WTC11 (cell line): Measurements from ENCODE around the gene CAMTA1.

Experiments used
- CREB1 ChIP-seq: sonication (generic); formaldehyde crosslinking; IDR thresholded peaks from 2 replicates; pipeline ENCODE4 v1.8.0; 2023; ENCODE audit warnings: mild to moderate bottlenecking, missing genetic modification reagents
- ESRRA ChIP-seq: sonication (generic); formaldehyde crosslinking; IDR thresholded peaks from 2 replicates; pipeline ENCODE4 v1.8.1; 2022; ENCODE audit warnings: mild to moderate bottlenecking, missing genetic modification reagents, borderline replicate concordance
- FOXK1 ChIP-seq: sonication (generic); formaldehyde crosslinking; IDR thresholded peaks from 2 replicates; pipeline ENCODE4 v1.8.0; 2022; ENCODE audit warnings: mild to moderate bottlenecking, moderate library complexity, missing genetic modification reagents
- MYBL2 ChIP-seq: sonication (generic); formaldehyde crosslinking; IDR thresholded peaks from 2 replicates; pipeline ENCODE4 v1.8.1; 2023; ENCODE audit warnings: mild to moderate bottlenecking, moderate library complexity, missing genetic modification reagents
- NFE2L1 ChIP-seq: sonication (generic); formaldehyde crosslinking; IDR thresholded peaks from 2 replicates; pipeline ENCODE4 v1.8.1; 2023; ENCODE audit warnings: missing genetic modification reagents
- RELA ChIP-seq: sonication (generic); formaldehyde crosslinking; IDR thresholded peaks from 2 replicates; pipeline ENCODE4 v1.8.1; 2022; ENCODE audit warnings: missing genetic modification reagents, mild to moderate bottlenecking, borderline replicate concordance
- SP1 ChIP-seq: sonication (generic); formaldehyde crosslinking; conservative IDR thresholded peaks from 2 replicates; pipeline ENCODE4 v1.8.1; 2022; ENCODE audit warnings: missing genetic modification reagents
- ZBTB21 ChIP-seq: sonication (generic); formaldehyde crosslinking; IDR thresholded peaks from 2 replicates; pipeline ENCODE4 v1.8.1; 2023; ENCODE audit warnings: mild to moderate bottlenecking, missing genetic modification reagents, borderline replicate concordance
- ZNF121 ChIP-seq: sonication (generic); formaldehyde crosslinking; IDR thresholded peaks from 2 replicates; pipeline ENCODE4 v1.8.0; 2023; ENCODE audit warnings: missing genetic modification reagents
- ZNF138 ChIP-seq: sonication (generic); formaldehyde crosslinking; conservative IDR thresholded peaks from 2 replicates; pipeline ENCODE4 v1.8.1; 2022; ENCODE audit warnings: mild to moderate bottlenecking, moderate library complexity, missing genetic modification reagents
- TF ChIP-seq, protein P1 (sequence below): fragments of 200-600 bp; IDR thresholded peaks from 2 replicates; pipeline ENCODE4 v1.8.0; 2022; ENCODE audit warnings: antibody characterized with exemption
- TF ChIP-seq, protein P2 (sequence below): sonication (generic); formaldehyde crosslinking; IDR thresholded peaks from 2 replicates; pipeline ENCODE4 v1.8.0; 2023; ENCODE audit warnings: missing genetic modification reagents, mild to moderate bottlenecking, borderline replicate concordance
- TF ChIP-seq, protein P3 (sequence below): sonication (generic); formaldehyde crosslinking; IDR thresholded peaks from 2 replicates; pipeline ENCODE4 v1.8.1; 2022; ENCODE audit warnings: low read depth, missing genetic modification reagents, borderline replicate concordance
- TF ChIP-seq, protein P4 (sequence below): sonication (generic); formaldehyde crosslinking; IDR thresholded peaks from 2 replicates; pipeline ENCODE4 v1.8.1; 2023; ENCODE audit warnings: mild to moderate bottlenecking, missing genetic modification reagents, moderate library complexity

DNA sequence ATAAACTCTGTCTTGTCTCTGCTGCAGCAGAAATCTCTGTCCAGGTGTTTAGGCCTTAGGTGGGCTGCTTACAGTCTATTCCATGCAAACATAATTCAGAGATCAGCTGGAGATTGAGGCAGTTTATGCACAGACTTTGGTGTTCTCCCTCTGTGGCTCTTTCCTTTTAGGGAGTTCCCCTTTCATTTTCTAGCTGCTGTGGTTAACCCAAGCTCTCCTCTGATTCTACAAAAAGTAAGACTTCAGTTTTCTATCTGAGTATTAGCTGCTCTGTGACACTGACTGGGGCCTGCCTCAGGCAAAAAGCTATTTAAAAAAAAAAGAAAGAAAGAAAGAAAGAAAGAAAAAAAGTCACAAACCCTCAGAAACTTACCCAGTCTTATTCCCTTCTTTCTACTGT, 211.1 kb downstream of the CAMTA1 start:
- TF ChIP-seq, protein P1, sequence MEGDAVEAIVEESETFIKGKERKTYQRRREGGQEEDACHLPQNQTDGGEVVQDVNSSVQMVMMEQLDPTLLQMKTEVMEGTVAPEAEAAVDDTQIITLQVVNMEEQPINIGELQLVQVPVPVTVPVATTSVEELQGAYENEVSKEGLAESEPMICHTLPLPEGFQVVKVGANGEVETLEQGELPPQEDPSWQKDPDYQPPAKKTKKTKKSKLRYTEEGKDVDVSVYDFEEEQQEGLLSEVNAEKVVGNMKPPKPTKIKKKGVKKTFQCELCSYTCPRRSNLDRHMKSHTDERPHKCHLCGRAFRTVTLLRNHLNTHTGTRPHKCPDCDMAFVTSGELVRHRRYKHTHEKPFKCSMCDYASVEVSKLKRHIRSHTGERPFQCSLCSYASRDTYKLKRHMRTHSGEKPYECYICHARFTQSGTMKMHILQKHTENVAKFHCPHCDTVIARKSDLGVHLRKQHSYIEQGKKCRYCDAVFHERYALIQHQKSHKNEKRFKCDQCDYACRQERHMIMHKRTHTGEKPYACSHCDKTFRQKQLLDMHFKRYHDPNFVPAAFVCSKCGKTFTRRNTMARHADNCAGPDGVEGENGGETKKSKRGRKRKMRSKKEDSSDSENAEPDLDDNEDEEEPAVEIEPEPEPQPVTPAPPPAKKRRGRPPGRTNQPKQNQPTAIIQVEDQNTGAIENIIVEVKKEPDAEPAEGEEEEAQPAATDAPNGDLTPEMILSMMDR, result no peak
- TF ChIP-seq, protein P2, sequence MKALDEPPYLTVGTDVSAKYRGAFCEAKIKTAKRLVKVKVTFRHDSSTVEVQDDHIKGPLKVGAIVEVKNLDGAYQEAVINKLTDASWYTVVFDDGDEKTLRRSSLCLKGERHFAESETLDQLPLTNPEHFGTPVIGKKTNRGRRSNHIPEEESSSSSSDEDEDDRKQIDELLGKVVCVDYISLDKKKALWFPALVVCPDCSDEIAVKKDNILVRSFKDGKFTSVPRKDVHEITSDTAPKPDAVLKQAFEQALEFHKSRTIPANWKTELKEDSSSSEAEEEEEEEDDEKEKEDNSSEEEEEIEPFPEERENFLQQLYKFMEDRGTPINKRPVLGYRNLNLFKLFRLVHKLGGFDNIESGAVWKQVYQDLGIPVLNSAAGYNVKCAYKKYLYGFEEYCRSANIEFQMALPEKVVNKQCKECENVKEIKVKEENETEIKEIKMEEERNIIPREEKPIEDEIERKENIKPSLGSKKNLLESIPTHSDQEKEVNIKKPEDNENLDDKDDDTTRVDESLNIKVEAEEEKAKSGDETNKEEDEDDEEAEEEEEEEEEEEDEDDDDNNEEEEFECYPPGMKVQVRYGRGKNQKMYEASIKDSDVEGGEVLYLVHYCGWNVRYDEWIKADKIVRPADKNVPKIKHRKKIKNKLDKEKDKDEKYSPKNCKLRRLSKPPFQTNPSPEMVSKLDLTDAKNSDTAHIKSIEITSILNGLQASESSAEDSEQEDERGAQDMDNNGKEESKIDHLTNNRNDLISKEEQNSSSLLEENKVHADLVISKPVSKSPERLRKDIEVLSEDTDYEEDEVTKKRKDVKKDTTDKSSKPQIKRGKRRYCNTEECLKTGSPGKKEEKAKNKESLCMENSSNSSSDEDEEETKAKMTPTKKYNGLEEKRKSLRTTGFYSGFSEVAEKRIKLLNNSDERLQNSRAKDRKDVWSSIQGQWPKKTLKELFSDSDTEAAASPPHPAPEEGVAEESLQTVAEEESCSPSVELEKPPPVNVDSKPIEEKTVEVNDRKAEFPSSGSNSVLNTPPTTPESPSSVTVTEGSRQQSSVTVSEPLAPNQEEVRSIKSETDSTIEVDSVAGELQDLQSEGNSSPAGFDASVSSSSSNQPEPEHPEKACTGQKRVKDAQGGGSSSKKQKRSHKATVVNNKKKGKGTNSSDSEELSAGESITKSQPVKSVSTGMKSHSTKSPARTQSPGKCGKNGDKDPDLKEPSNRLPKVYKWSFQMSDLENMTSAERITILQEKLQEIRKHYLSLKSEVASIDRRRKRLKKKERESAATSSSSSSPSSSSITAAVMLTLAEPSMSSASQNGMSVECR, result no peak
- TF ChIP-seq, protein P3, sequence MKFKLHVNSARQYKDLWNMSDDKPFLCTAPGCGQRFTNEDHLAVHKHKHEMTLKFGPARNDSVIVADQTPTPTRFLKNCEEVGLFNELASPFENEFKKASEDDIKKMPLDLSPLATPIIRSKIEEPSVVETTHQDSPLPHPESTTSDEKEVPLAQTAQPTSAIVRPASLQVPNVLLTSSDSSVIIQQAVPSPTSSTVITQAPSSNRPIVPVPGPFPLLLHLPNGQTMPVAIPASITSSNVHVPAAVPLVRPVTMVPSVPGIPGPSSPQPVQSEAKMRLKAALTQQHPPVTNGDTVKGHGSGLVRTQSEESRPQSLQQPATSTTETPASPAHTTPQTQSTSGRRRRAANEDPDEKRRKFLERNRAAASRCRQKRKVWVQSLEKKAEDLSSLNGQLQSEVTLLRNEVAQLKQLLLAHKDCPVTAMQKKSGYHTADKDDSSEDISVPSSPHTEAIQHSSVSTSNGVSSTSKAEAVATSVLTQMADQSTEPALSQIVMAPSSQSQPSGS, result no peak
- TF ChIP-seq ZBTB21 (CRISPR knock-in tag), result no peak
- no peak for TF ChIP-seq ZNF138 (CRISPR knock-in tag)
- no peak for TF ChIP-seq ZNF121 (CRISPR knock-in tag)
- TF ChIP-seq, protein P4, sequence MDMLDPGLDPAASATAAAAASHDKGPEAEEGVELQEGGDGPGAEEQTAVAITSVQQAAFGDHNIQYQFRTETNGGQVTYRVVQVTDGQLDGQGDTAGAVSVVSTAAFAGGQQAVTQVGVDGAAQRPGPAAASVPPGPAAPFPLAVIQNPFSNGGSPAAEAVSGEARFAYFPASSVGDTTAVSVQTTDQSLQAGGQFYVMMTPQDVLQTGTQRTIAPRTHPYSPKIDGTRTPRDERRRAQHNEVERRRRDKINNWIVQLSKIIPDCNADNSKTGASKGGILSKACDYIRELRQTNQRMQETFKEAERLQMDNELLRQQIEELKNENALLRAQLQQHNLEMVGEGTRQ (CRISPR knock-in tag), result no peak
- no peak for TF ChIP-seq ESRRA
- TF ChIP-seq RELA, result no peak
- no peak for TF ChIP-seq NFE2L1 (CRISPR knock-in tag)
- TF ChIP-seq CREB1 (CRISPR knock-in tag), result no peak
- TF ChIP-seq MYBL2, result no peak
- TF ChIP-seq FOXK1 (CRISPR knock-in tag), result no peak
- TF ChIP-seq SP1 (CRISPR knock-in tag), result no peak
